ENCODE results near the gene CCDC78. TPM values are rescaled to one million over a fixed set of nuclear protein-coding genes. Genes with fewer than 3 reads are reported as not detected.

The CCDC78 gene
- total RNA-seq, 4 donors from 2014 or later = 0.40 to 24.3 (median 0.98) TPM

DNA sequence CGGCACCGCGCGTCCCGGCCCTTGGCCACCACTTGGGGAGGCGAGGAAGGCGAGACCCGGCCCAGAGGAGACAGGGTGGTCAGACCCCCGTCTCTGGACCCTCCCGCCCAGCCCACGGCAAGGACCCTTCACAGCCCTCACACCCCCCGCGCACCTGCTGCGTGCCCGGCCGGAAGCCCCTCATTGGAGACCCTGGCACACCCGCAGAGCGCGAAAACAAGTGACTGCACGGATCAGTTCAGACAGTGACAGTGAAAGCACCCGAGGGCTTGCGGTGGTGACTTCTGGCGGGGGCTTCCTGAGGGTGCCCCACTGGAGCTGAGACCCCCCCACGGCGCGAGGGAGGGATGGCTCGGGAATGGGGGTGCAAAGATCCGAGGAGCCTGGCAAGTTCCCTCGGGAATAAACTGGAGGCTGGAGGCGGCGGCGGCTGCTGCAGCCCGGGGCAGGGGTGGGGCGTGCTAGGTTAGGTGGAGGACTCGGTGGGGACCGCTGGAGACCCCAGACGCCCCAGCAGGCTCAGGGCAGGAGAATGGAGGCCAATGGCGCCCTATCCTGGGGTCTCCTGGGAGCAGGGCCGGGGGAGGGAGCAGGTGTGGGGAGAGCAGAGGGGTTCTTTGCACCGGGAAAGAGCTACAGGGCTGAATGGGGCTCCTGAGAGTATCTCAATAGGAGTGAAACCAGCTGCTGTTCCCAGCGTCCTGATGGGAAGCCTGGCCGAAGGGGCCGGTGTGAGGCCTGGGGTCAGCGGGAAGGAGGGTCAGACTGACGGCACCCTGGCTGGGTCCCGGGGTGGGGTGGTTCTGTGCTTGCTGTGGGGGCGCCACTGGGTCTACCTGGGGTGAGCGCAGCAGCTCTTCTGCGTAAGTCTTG lies 19.8 kb downstream of the CCDC78 start:
- in situ Hi-C loops (cut with MboI; ENCODE audit: low pct_ligation_motif_present in 1 of 4, low pct_unique_long_range_greater_than_20kb in 1 of 4, low sequenced_read_pairs in 3 of 4) = no loop called here
- no peaks in the 10 kb centered on the region for H3K36me3 ChIP-seq
- WGBS, 2 donors (ENCODE audit: low coverage in 1 of 2) = 6% methylated on average over 41 of the region's 49 CpGs; no CpG with 5 or more reads in 1 of the 2 donors

DNA sequence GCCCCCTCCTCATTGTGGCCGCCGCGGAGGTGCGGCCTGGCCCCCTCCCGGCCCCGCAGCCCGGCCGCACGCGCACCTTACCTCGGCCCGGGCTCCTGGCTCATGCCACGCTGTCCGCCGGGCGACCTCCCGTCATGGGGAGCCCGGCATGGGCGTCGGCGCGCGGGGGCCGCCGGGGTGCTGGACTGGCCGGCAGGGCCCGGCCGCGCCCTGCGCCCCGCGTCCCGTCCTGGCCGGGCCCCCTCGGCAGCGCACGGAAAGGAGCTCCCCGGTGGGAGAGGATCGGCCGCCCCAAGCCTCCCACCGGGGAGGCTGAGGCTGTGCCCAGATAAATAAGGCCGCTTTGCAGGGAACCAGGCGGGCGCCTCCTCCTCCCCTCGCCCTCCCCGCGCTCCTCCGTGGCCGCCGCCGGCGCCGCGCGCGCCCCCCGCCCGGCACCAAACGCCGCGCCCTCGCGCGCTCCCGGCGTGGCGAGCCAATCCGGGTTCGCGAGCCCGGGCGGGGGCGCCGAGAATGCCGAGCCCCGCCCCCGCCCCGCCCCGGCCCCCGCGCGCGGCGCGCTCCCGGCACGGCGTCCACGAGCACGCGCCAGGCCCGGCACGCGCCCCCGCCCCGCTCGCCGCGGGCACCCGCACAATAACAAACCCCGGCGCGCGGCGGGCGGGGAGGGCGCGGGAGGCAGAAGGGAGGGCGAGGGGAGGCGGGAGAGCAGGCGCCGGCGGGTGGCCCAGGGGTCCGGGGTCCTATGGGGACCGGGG lies 20.6 kb downstream of the CCDC78 start, which contains the start of gene FBXL16:
Gene FBXL16 (minus strand): TSS at position 371 of the 758 bp plus-strand sequence. CDS start 8,396 bp downstream, outside the sequence.
- peaks cover 0 to 10% (median 7%) of the 10 kb centered on the region in 4 donors for H3K4me1 ChIP-seq
- H3K36me3 ChIP-seq = no peaks in the 10 kb centered on the region
- H3K27me3 ChIP-seq = peaks cover 99% of the 10 kb centered on the region
- intact Hi-C loops (cut with DNase I; ENCODE audit: low total_unique reads) = loop anchor here (5.0 kb wide), 1 partner anchor 182 kb away; no protein-coding TSS in a partner anchor
- no peak for DNase-seq
- WGBS, 2 donors (ENCODE audit: low coverage in 1 of 2) = 1% methylated on average over 45 of the region's 115 CpGs; no CpG with 5 or more reads in 1 of the 2 donors
- H3K27ac ChIP-seq = no peak within 1 kb of the TSS
- no peak within 1 kb of the TSS for H3K4me3 ChIP-seq
- in situ Hi-C loops (cut with MboI; ENCODE audit: low pct_ligation_motif_present in 1 of 4, low pct_unique_long_range_greater_than_20kb in 1 of 4, low sequenced_read_pairs in 3 of 4) = no loop called here
- TF ChIP-seq POLR2AphosphoS5 (IDR thresholded peaks at IDR 0.05) (no peak), POLR2A (IDR thresholded peaks at IDR 0.05) (no peak), EP300 (IDR thresholded peaks at IDR 0.05; ENCODE audit: low read depth) (no peak)
- TF ChIP-seq, protein P1, sequence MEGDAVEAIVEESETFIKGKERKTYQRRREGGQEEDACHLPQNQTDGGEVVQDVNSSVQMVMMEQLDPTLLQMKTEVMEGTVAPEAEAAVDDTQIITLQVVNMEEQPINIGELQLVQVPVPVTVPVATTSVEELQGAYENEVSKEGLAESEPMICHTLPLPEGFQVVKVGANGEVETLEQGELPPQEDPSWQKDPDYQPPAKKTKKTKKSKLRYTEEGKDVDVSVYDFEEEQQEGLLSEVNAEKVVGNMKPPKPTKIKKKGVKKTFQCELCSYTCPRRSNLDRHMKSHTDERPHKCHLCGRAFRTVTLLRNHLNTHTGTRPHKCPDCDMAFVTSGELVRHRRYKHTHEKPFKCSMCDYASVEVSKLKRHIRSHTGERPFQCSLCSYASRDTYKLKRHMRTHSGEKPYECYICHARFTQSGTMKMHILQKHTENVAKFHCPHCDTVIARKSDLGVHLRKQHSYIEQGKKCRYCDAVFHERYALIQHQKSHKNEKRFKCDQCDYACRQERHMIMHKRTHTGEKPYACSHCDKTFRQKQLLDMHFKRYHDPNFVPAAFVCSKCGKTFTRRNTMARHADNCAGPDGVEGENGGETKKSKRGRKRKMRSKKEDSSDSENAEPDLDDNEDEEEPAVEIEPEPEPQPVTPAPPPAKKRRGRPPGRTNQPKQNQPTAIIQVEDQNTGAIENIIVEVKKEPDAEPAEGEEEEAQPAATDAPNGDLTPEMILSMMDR (IDR thresholded peaks at IDR 0.05) = no peak
- H3K9me3 ChIP-seq = no peaks in the 10 kb centered on the region

More for the DNA sequence above, 19.8 kb downstream of the CCDC78 start:
- Histone ChIP-seq H3K4me3 (no peak overlapping the region), H3K4me1 (peaks cover 0 to 6% (median 5%) of the 10 kb centered on the region in 4 donors), H3K27me3 (peaks cover 99% of the 10 kb centered on the region), H3K9me3 (no peaks in the 10 kb centered on the region), H3K27ac (no peak overlapping the region)
- no peak for TF ChIP-seq POLR2AphosphoS5 (IDR thresholded peaks at IDR 0.05)
- no peak for TF ChIP-seq POLR2A (IDR thresholded peaks at IDR 0.05)
- TF ChIP-seq, protein P1 (IDR thresholded peaks at IDR 0.05) = no peak
- no peak for TF ChIP-seq EP300 (IDR thresholded peaks at IDR 0.05; ENCODE audit: low read depth)
- DNase-seq = no peak
- intact Hi-C loops (cut with DNase I; ENCODE audit: low total_unique reads) = loop anchor here (5.0 kb wide), 1 partner anchor 181 kb away; no protein-coding TSS in a partner anchor

DNA sequence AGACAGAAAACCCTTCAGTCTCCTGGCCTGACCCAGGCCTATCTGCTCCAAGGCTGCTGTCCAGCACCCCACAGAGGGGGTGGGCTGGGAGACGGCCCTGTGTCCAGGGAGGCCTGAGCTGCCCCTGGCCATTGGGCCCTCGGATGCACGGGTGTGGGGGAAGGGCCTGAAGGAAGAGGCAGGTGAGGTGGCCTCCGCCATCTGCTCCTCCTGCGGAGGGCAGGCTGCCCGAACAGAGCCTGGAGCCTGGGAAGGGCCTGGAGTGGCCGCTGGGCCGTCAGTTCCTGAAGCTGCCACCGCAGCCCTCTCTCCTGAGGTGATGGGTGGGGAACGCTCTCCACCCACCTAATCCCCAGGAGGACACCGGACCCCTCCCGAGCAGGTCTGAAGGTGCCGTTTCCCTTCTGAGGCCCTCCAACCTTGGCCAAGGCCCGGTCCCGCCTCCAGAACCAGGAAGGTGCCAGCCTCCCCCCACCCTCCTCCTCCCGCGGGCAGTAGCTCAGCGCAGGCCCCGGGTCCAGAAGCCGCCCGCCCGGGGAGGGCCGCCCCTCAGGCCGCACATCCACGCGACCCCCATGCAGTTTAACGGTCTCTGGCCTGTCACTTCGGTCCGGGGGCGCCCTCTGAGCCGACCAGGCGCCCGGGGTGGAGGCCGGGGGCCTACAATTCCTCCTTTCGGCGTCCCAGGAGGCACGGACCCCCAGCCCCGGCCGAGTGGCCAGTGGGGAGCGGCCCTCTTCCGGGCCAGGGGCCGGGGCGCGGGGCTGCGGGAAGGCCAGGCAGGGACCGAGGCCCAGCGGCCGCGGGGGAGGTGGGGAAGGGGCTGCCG lies 21.5 kb downstream of the CCDC78 start:
- intact Hi-C loops (cut with DNase I; ENCODE audit: low total_unique reads) = loop anchor here (5.0 kb wide), 1 partner anchor 183 kb away; no protein-coding TSS in a partner anchor
- Histone ChIP-seq H3K27ac (no peak overlapping the region), H3K36me3 (no peaks in the 10 kb centered on the region), H3K9me3 (no peaks in the 10 kb centered on the region), H3K27me3 (peaks cover 99% of the 10 kb centered on the region), H3K4me1 (peaks cover 0 to 12% (median 8%) of the 10 kb centered on the region in 4 donors), H3K4me3 (no peak overlapping the region)
- in situ Hi-C loops (cut with MboI; ENCODE audit: low pct_ligation_motif_present in 1 of 4, low pct_unique_long_range_greater_than_20kb in 1 of 4, low sequenced_read_pairs in 3 of 4) = no loop called here
- DNase-seq = no peak
- TF ChIP-seq, protein P1 (IDR thresholded peaks at IDR 0.05) = no peak
- TF ChIP-seq POLR2AphosphoS5 (IDR thresholded peaks at IDR 0.05) (no peak), POLR2A (IDR thresholded peaks at IDR 0.05) (no peak), EP300 (IDR thresholded peaks at IDR 0.05; ENCODE audit: low read depth) (no peak)
- 17% methylated on average over 35 of the region's 50 CpGs; no CpG with 5 or more reads in 1 of the 2 donors for WGBS, 2 donors (ENCODE audit: low coverage in 1 of 2)

All from transverse colon (tissue), 4 donors.